Measurements from ENCODE around the gene CACNA1C. TPM values are rescaled to one million over a fixed set of nuclear protein-coding genes. Genes with fewer than 3 reads are reported as not detected.

Gene CACNA1C
- total RNA-seq, 2 experiments from 2014 or later: 0.05 to 0.08 TPM

GRCh38 chr12:2277492-2278155 lies 224.8 kb downstream of the CACNA1C start:
- H3K4me3 ChIP-seq (ENCODE audit: low read length): no peak overlapping the region
- intact Hi-C loops (cut with DNase I, micrococcal nuclease): no loop called here
- TF ChIP-seq, protein P1, sequence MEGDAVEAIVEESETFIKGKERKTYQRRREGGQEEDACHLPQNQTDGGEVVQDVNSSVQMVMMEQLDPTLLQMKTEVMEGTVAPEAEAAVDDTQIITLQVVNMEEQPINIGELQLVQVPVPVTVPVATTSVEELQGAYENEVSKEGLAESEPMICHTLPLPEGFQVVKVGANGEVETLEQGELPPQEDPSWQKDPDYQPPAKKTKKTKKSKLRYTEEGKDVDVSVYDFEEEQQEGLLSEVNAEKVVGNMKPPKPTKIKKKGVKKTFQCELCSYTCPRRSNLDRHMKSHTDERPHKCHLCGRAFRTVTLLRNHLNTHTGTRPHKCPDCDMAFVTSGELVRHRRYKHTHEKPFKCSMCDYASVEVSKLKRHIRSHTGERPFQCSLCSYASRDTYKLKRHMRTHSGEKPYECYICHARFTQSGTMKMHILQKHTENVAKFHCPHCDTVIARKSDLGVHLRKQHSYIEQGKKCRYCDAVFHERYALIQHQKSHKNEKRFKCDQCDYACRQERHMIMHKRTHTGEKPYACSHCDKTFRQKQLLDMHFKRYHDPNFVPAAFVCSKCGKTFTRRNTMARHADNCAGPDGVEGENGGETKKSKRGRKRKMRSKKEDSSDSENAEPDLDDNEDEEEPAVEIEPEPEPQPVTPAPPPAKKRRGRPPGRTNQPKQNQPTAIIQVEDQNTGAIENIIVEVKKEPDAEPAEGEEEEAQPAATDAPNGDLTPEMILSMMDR (IDR thresholded peaks at IDR 0.05): no peak
- H3K36me3 ChIP-seq (ENCODE audit: insufficient read depth, low read length): no peaks in the 10 kb centered on the region
- no peaks in the 10 kb centered on the region for H3K4me1 ChIP-seq (ENCODE audit: insufficient read depth, low read length)
- DNase-seq (no peak), ATAC-seq (ENCODE audit: poor library complexity) (no peak)
- peaks cover 0 to 3% of the 10 kb centered on the region in 2 experiments for H3K27me3 ChIP-seq (ENCODE audit: control insufficient read depth in 1 of 2, insufficient read depth in 2 of 2, low read length in 2 of 2)
- Mint-ChIP-seq H3K27ac (no peak overlapping the region), H3K27me3 (no peaks in the 10 kb centered on the region), H3K4me1 (ENCODE audit: low read depth) (no peaks in the 10 kb centered on the region), H3K36me3 (ENCODE audit: low read depth) (no peaks in the 10 kb centered on the region), H3K4me3 (no peak overlapping the region), H3K9me3 (no peaks in the 10 kb centered on the region)
- ChIA-PET CTCF (no interaction called here), POLR2A (no interaction called here)
- H3K27ac ChIP-seq (ENCODE audit: low read depth in 1 of 2, low read length in 2 of 2): no peak overlapping the region
- peaks cover 0 to 6% of the 10 kb centered on the region in 2 experiments for H3K9me3 ChIP-seq (ENCODE audit: control insufficient read depth in 1 of 2, insufficient read depth in 1 of 2, low read length in 2 of 2)

DNA sequence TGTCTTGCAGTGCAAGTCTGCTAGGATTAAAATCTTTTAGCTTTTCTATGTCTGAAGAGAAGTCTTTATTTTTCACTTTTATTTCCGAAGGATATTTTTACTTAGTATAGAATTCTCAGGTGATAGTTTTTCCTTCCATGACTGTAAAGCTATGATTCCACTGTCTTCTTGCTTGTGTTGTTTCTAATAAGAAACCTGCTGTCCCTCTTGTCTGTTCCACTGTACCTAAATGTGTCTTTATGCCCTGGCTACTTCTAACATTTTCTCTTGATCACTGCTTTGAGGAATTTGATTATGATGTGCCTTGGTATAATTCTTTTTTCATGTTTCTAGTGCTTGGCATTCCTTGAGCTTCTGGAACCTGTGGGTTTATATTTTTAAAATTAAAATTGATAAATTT lies 228.7 kb downstream of the CACNA1C start:
- peaks cover 13% of the 10 kb centered on the region for H3K27me3 Mint-ChIP-seq
- ChIA-PET POLR2A (no interaction called here), CTCF (no interaction called here)
- H3K27ac Mint-ChIP-seq: no peak overlapping the region
- TF ChIP-seq, protein P1 (IDR thresholded peaks at IDR 0.05): no peak
- no peaks in the 10 kb centered on the region for H3K9me3 Mint-ChIP-seq
- no peaks in the 10 kb centered on the region for H3K36me3 Mint-ChIP-seq (ENCODE audit: low read depth)
- no peak overlapping the region for H3K4me3 Mint-ChIP-seq
- H3K4me1 Mint-ChIP-seq (ENCODE audit: low read depth): no peaks in the 10 kb centered on the region
- no peaks in the 10 kb centered on the region for H3K4me1 ChIP-seq (ENCODE audit: insufficient read depth, low read length)
- DNase-seq (no peak), ATAC-seq (ENCODE audit: poor library complexity) (no peak)
- H3K27ac ChIP-seq (ENCODE audit: low read depth in 1 of 2, low read length in 2 of 2): no peak overlapping the region
- H3K36me3 ChIP-seq (ENCODE audit: insufficient read depth, low read length): no peaks in the 10 kb centered on the region
- no peak overlapping the region for H3K4me3 ChIP-seq (ENCODE audit: low read length)
- H3K27me3 ChIP-seq (ENCODE audit: control insufficient read depth in 1 of 2, insufficient read depth in 2 of 2, low read length in 2 of 2): peaks cover 11 to 12% of the 10 kb centered on the region in 2 experiments
- intact Hi-C loops (cut with DNase I, micrococcal nuclease): no loop called here
- H3K9me3 ChIP-seq (ENCODE audit: control insufficient read depth in 1 of 2, insufficient read depth in 1 of 2, low read length in 2 of 2): peaks cover 0 to 6% of the 10 kb centered on the region in 2 experiments

- DNase-seq: no peak
- Histone ChIP-seq H3K9me3 (ENCODE audit: control insufficient read depth in 1 of 2, insufficient read depth in 1 of 2, low read length in 2 of 2) (peaks cover 0 to 6% of the 10 kb centered on the region in 2 experiments), H3K27ac (ENCODE audit: low read depth in 1 of 2, low read length in 2 of 2) (no peak overlapping the region), H3K27me3 (ENCODE audit: control insufficient read depth in 1 of 2, insufficient read depth in 2 of 2, low read length in 2 of 2) (peaks cover 11 to 12% of the 10 kb centered on the region in 2 experiments), H3K4me3 (ENCODE audit: low read length) (no peak overlapping the region), H3K36me3 (ENCODE audit: insufficient read depth, low read length) (no peaks in the 10 kb centered on the region), H3K4me1 (ENCODE audit: insufficient read depth, low read length) (no peaks in the 10 kb centered on the region)
- TF ChIP-seq, protein P1 (IDR thresholded peaks at IDR 0.05): no peak
- Mint-ChIP-seq H3K27me3 (peaks cover 18% of the 10 kb centered on the region), H3K36me3 (ENCODE audit: low read depth) (no peaks in the 10 kb centered on the region), H3K9me3 (no peaks in the 10 kb centered on the region), H3K4me1 (ENCODE audit: low read depth) (no peaks in the 10 kb centered on the region), H3K27ac (no peak overlapping the region), H3K4me3 (no peak overlapping the region)
- ATAC-seq (ENCODE audit: poor library complexity): no peak
- intact Hi-C loops (cut with DNase I, micrococcal nuclease): no loop called here
- ChIA-PET POLR2A (no interaction called here), CTCF (no interaction called here)
Observed at GRCh38 chr12:2282318-2282717, 229.5 kb downstream of the CACNA1C start.

Data from CD4-positive, alpha-beta T cell (primary cell).